Keratinocyte (primary cell): Measurements from ENCODE around the gene AIG1. TPM values are rescaled to one million over a fixed set of nuclear protein-coding genes. Genes with fewer than 3 reads are reported as not detected.
"Not testable (repeated sequence)": the region's sequence is repeated elsewhere in the genome, so short reads cannot be mapped to it uniquely, and the experiment has no call there.

Source experiments
- DNase-seq: peaks from one replicate; pipeline ENCODE4 v3.0.0-alpha.2; 2011; ENCODE audit warnings: low read depth, missing footprints, low spot score
- FAIRE-seq: peaks from 2 replicates; lab custom pipeline; 2011; peaks lifted over from hg19 to GRCh38; lab: Jason Lieb, UNC
- H2AFZ ChIP-seq: 2 replicates; pipeline ENCODE4 v1.6.0; 2012; ENCODE audit warnings: low read length, control low read depth, inconsistent platforms; ENCODE audit not compliant: control insufficient read depth
- H3K27ac ChIP-seq: 2 replicates; pipeline ENCODE4 v1.5.1; 2011; ENCODE audit warnings: low read length; ENCODE audit not compliant: control insufficient read depth, insufficient read depth
- H3K27me3 ChIP-seq: 3 replicates; pipeline ENCODE4 v1.6.0; 2011; ENCODE audit warnings: low read length; ENCODE audit not compliant: control insufficient read depth, insufficient read depth; ENCODE audit errors: extremely low read depth
- H3K36me3 ChIP-seq, 2 experiments: 2 replicates in 1 of 2; 3 replicates in 1 of 2; pipeline ENCODE4 v1.5.1; 2011; ENCODE audit warnings: low read length in 2 of 2, mild to moderate bottlenecking in 1 of 2; ENCODE audit not compliant: control insufficient read depth in 2 of 2, insufficient read depth in 2 of 2; ENCODE audit errors: extremely low read depth in 1 of 2
- H3K4me1 ChIP-seq: 3 replicates; pipeline ENCODE4 v1.5.1; 2011; ENCODE audit warnings: low read length; ENCODE audit not compliant: control insufficient read depth, insufficient read depth; ENCODE audit errors: extremely low read depth
- H3K4me2 ChIP-seq: 3 replicates; pipeline ENCODE4 v1.6.0; 2011; ENCODE audit warnings: low read depth, low read length; ENCODE audit not compliant: control insufficient read depth, insufficient read depth; ENCODE audit errors: extremely low read depth
- H3K4me3 ChIP-seq, 3 experiments: fragments of 200-600 bp in 1 of 3; sonication (generic) in 1 of 3; 2 replicates in 2 of 3; 3 replicates in 1 of 3; pipeline ENCODE4 v1.5.1; 2011 to 2016; ENCODE audit warnings: low read length in 3 of 3, mild to moderate bottlenecking in 3 of 3, control low read depth in 2 of 3, inconsistent platforms in 1 of 3, low read depth in 1 of 3, mixed read lengths in 1 of 3, mixed run types in 1 of 3, moderate library complexity in 1 of 3; ENCODE audit not compliant: control insufficient read depth in 2 of 3, insufficient read depth in 2 of 3; ENCODE audit errors: extremely low read depth in 1 of 3
- H3K79me2 ChIP-seq: 2 replicates; pipeline ENCODE4 v1.6.0; 2012; ENCODE audit warnings: low read length; ENCODE audit not compliant: control insufficient read depth, insufficient read depth
- H3K9ac ChIP-seq: 3 replicates; pipeline ENCODE4 v1.6.0; 2011; ENCODE audit warnings: low read length; ENCODE audit not compliant: control insufficient read depth, insufficient read depth; ENCODE audit errors: extremely low read depth
- H3K9me1 ChIP-seq: 3 replicates; pipeline ENCODE4 v1.6.0; 2011; ENCODE audit warnings: low read length; ENCODE audit not compliant: control insufficient read depth, insufficient read depth; ENCODE audit errors: extremely low read depth
- H3K9me3 ChIP-seq: 2 replicates; pipeline ENCODE4 v1.5.1; 2012; ENCODE audit warnings: low read depth, low read length; ENCODE audit not compliant: control insufficient read depth
- H4K20me1 ChIP-seq: 3 replicates; pipeline ENCODE4 v1.6.0; 2011; ENCODE audit warnings: low read length; ENCODE audit not compliant: control insufficient read depth, insufficient read depth; ENCODE audit errors: extremely low read depth
- EZH2 ChIP-seq: IDR thresholded peaks from one replicate; pipeline ENCODE4 v1.6.1; 2012; ENCODE audit warnings: inconsistent platforms, mild to moderate bottlenecking, low read length, moderate library complexity
- dilution Hi-C: fragments of 300-500 bp; cut with MboI; formaldehyde crosslinking; loops from one replicate; pipeline ENCODE4 v1.7.0; 2020; ENCODE audit warnings: low sequenced_read_pairs; ENCODE audit not compliant: extremely low pct_ligation_motif_present
- polyA plus RNA-seq, 5 experiments: library from polyadenylated mRNA; depleted of rRNA in 3 of 5; stranded (reverse) in 3 of 5; stranded (forward) in 1 of 5; unstranded in 1 of 5; fragments of >200 nt; gene quantifications; 1 replicate in 1 of 5; 2 replicates in 3 of 5; 3 replicates in 1 of 5; pipeline versions ENCODE4 v1.2.1 to v1.2.3, GENCODE V29; 2011 to 2012; ENCODE audit warnings: missing spikeins in 2 of 5, low read depth in 1 of 5, low replicate concordance in 1 of 5
- TF ChIP-seq, protein P1 (sequence below), 3 experiments: IDR thresholded peaks in 1 of 3; conservative IDR thresholded peaks in 1 of 3; optimal IDR thresholded peaks in 1 of 3; 2 replicates in 2 of 3; 3 replicates in 1 of 3; pipeline versions ENCODE3 to v1.5.1; 2011; ENCODE audit warnings: low read length in 3 of 3, mild to moderate bottlenecking in 3 of 3, moderate library complexity in 2 of 3, control low read depth in 1 of 3, inconsistent platforms in 1 of 3; ENCODE audit not compliant: insufficient read depth in 2 of 3; ENCODE audit errors: extremely low read depth in 1 of 3

AIG1 gene
- polyA plus RNA-seq, 1 donor (not counting 4 experiments of a cell fraction or from before 2014, with no cell fraction given), result 77.1 TPM

DNA sequence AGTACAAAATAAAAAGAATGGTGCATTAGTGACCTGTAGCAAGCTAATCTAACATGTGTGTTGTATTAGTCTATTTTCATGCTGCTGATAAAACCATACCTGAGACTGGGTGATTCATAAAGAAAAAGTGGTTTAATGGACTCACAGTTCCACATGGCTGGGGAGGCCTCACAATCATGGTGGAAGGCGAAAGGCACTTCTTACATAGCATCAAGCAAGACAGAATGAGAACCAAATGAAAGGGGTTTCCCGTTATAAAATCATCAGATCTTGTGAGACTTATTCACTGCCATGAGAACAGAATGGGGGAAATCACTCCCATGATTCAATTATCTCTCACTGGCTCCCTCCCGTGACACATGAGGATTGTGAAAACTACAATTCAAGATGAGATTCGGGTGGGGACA, 45.4 kb upstream of the AIG1 start:
- no peak for TF ChIP-seq EZH2
- TF ChIP-seq, protein P1, sequence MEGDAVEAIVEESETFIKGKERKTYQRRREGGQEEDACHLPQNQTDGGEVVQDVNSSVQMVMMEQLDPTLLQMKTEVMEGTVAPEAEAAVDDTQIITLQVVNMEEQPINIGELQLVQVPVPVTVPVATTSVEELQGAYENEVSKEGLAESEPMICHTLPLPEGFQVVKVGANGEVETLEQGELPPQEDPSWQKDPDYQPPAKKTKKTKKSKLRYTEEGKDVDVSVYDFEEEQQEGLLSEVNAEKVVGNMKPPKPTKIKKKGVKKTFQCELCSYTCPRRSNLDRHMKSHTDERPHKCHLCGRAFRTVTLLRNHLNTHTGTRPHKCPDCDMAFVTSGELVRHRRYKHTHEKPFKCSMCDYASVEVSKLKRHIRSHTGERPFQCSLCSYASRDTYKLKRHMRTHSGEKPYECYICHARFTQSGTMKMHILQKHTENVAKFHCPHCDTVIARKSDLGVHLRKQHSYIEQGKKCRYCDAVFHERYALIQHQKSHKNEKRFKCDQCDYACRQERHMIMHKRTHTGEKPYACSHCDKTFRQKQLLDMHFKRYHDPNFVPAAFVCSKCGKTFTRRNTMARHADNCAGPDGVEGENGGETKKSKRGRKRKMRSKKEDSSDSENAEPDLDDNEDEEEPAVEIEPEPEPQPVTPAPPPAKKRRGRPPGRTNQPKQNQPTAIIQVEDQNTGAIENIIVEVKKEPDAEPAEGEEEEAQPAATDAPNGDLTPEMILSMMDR (optimal IDR thresholded peaks at IDR 0.05 in 1 of 3, IDR thresholded peaks at IDR 0.05 in 1 of 3, conservative IDR thresholded peaks at IDR 0.05 in 1 of 3; ENCODE audit: extremely low read depth in 1 of 3, insufficient read depth in 2 of 3, low read length in 3 of 3), result no peak
- Histone ChIP-seq H3K27me3 (no peaks in the 10 kb centered on the region), H3K4me1 (no peaks in the 10 kb centered on the region), H3K9ac (no peak overlapping the region), H3K79me2 (no peaks in the 10 kb centered on the region), H3K27ac (no peak overlapping the region), H3K36me3 (no peaks in the 10 kb centered on the region), H3K9me1 (no peaks in the 10 kb centered on the region), H3K9me3 (no peaks in the 10 kb centered on the region), H3K4me3 (no peak overlapping the region), H4K20me1 (no peaks in the 10 kb centered on the region), H3K4me2 (no peak overlapping the region), H2AFZ (no peak overlapping the region)
- DNase-seq (no peak), FAIRE-seq (no peak)
- dilution Hi-C loops, result no loop called here

DNA sequence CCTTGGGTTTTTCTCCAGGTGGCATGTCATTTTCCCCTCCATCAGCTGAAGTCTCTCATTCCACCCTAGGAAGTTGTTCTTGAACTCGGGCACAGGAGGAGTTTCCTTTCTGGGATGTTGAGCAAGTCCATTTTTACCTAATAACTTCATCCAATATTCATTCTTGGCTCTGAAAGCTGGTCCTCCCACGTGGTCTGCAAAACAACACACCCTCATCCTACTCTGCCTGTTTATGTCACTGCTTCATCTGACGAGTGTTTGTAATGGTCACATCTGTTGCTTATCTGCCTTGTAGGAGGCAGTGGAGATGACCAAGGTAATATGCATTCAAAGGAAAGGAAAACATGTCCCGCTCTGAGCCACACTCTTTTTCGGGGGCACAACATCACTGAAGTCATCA, 41.7 kb upstream of the AIG1 start:
- Histone ChIP-seq H3K4me2 (no peak overlapping the region), H3K9ac (no peak overlapping the region), H3K4me1 (no peaks in the 10 kb centered on the region), H2AFZ (no peak overlapping the region), H3K79me2 (no peaks in the 10 kb centered on the region), H3K4me3 (no peak overlapping the region), H4K20me1 (no peaks in the 10 kb centered on the region), H3K36me3 (no peaks in the 10 kb centered on the region), H3K27me3 (no peaks in the 10 kb centered on the region), H3K9me3 (no peaks in the 10 kb centered on the region), H3K27ac (no peak overlapping the region), H3K9me1 (no peaks in the 10 kb centered on the region)
- no peak for TF ChIP-seq EZH2
- TF ChIP-seq, protein P1 (optimal IDR thresholded peaks at IDR 0.05 in 1 of 3, IDR thresholded peaks at IDR 0.05 in 1 of 3, conservative IDR thresholded peaks at IDR 0.05 in 1 of 3; ENCODE audit: extremely low read depth in 1 of 3, insufficient read depth in 2 of 3, low read length in 3 of 3), result no peak
- no peak for DNase-seq
- FAIRE-seq, result no peak
- dilution Hi-C loops, result no loop called here

- H4K20me1 ChIP-seq, H3K4me3 ChIP-seq, FAIRE-seq, H3K4me1 ChIP-seq, H3K36me3 ChIP-seq, DNase-seq, H3K9ac ChIP-seq, H2AFZ ChIP-seq, H3K9me1 ChIP-seq, H3K27me3 ChIP-seq, H3K27ac ChIP-seq, H3K9me3 ChIP-seq, H3K4me2 ChIP-seq, H3K79me2 ChIP-seq, dilution Hi-C loops: not testable (repeated sequence)
These were observed 39.8 kb upstream of the AIG1 start for GRCh38 chr6:143020862-143021261.
